C4-2B (cell line): Measurements from ENCODE around the gene COL4A5.

Source experiments
- H3K27ac ChIP-seq: fragments of 450-650 bp; 2 replicates; pipeline ENCODE4 v1.5.1; 2017
- ZFX ChIP-seq: fragments of 450-650 bp; IDR thresholded peaks from 2 replicates; pipeline ENCODE4 v1.6.1; 2017
- TF ChIP-seq, protein P1 (sequence below): fragments of 450-650 bp; conservative IDR thresholded peaks from 2 replicates; pipeline ENCODE4 v1.5.1; 2017; ENCODE audit warnings: mild to moderate bottlenecking

COL4A5 gene

DNA sequence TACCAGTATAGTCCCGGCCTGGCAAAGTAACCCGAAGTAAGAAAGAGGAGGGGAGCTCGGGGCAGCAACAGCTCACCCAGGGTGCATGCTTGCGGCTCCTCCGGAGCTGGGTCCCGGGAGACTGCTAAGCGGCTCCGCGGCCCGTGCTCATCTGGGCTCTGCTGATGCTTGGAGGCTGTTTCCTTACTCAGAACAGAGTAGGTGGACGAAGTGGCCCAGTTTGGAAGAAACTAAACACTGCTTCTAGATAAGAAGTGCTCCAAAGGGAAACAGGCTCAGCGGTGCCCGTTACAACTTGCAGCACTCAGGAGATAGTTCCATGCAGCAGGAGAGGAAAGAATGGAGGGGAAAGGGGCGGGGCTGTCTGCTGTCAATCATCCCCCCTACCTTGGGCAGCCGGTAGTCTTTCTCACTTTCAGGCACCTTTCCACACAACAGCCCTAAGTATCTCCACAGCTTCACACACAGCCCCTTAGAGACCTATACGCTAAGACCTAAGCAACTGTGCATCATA lies 1.5 kb upstream of the COL4A5 start, which contains the start of gene COL4A6:
COL4A6 (minus strand) TSS at position 313 of the 514 bp plus-strand sequence; CDS start at position 87, 226 bp downstream.
- H3K27ac ChIP-seq, result no peak within 1 kb of the TSS
- TF ChIP-seq, protein P1, sequence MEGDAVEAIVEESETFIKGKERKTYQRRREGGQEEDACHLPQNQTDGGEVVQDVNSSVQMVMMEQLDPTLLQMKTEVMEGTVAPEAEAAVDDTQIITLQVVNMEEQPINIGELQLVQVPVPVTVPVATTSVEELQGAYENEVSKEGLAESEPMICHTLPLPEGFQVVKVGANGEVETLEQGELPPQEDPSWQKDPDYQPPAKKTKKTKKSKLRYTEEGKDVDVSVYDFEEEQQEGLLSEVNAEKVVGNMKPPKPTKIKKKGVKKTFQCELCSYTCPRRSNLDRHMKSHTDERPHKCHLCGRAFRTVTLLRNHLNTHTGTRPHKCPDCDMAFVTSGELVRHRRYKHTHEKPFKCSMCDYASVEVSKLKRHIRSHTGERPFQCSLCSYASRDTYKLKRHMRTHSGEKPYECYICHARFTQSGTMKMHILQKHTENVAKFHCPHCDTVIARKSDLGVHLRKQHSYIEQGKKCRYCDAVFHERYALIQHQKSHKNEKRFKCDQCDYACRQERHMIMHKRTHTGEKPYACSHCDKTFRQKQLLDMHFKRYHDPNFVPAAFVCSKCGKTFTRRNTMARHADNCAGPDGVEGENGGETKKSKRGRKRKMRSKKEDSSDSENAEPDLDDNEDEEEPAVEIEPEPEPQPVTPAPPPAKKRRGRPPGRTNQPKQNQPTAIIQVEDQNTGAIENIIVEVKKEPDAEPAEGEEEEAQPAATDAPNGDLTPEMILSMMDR, result no peak
- TF ChIP-seq ZFX, result no peak

DNA sequence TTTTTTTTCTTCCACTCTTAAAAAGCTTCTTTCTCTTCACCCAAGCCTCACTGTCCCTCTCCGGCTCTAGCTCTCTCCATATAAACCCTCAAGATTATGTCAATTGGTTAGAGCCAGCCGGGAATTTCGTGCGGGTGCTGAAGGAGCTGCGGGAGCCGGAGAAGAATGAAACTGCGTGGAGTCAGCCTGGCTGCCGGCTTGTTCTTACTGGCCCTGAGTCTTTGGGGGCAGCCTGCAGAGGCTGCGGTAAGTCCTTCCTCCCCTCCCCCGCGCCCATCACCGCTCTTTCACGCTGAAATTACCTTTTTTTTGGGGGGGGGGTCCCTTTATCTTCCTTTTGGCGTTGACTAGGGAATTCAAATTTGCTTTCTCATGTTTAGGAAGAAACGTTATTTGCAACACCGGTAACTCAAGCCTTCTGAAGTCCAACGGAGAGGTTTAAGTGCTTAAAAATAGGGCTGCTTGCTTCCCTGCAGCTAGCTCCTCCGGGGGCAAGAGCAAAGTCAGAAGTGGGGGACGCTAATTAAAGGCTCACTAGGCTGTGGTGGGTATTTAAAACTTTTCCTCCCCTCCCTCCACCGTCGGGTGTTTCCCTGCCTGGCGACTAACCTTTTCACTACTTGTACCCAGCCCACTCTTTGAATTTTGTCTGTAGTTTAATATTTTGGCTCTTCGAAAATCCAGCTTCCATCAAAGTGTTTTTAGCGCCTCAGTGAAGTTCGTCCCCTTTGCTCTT lies 491 bp downstream of the COL4A5 start:
- H3K27ac ChIP-seq, result peak overlapping the region; percentile 84
- no peak for TF ChIP-seq ZFX
- TF ChIP-seq, protein P1, result no peak

DNA sequence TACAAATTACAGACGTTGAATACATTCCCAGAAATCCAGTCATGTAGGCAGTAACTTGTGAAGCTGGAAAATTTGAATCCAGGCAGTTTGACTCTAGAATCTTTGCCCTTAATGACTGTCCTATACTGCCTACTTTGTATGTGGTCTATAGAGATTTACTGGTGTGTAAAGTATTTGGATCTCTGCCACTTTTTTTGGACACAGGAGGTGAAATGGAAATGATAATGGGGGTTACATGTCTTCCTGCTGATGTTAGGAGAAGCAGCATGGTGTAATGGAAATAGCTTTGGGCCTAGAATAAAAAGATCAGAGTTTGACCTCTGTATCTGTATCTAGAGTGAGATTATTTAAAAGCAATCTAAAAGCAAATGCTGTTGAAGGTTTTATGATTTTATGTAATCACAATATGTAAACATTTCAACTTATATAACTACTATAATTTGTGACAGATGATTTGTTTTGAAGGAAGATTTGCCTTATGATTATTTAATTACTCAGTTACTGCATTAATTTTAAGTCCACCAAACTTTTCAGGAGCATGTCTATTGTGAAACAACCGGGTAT lies 3.3 kb downstream of the COL4A5 start:
- no peak overlapping the region for H3K27ac ChIP-seq
- TF ChIP-seq, protein P1, result no peak
- TF ChIP-seq ZFX, result no peak

DNA sequence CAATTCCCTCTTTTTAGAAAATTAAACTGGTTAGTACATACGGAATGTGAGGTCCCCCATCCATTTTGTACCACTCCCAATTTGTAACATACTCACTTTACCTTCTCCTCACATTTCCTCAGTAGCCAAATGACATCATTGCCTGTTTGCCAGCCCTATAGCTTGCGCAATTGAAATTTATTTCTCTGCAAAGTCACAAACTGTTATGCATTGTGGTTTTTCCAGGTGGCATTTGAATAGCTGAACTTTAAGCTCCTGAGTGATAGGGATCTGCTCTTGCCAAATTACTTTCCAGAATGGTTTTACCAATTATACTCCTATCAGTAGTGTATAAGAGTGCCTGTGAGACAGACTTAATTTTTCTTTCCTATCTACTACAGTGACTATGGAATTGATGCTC lies 7.7 kb downstream of the COL4A5 start:
- H3K27ac ChIP-seq, result no peak overlapping the region
- TF ChIP-seq, protein P1, result no peak
- no peak for TF ChIP-seq ZFX

DNA sequence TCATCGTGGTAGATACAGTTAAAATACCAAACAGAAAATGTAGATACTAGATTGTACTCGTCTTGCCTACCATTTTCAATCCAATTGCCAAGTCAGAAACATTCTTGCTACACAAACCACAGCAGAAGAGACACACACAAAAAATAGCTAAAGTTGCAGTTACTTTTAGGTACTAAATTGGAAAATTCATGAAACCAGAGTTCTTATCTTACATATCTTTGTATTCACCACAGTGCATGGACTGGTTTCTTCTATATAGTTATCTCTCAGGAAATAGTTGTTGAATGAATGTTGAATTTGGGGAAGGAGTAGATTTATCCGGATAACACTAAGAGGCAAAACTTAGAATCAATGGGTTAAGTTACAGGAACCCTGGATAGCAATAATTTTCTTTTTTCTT lies 14.2 kb downstream of the COL4A5 start:
- no peak overlapping the region for H3K27ac ChIP-seq
- TF ChIP-seq, protein P1, result no peak

DNA sequence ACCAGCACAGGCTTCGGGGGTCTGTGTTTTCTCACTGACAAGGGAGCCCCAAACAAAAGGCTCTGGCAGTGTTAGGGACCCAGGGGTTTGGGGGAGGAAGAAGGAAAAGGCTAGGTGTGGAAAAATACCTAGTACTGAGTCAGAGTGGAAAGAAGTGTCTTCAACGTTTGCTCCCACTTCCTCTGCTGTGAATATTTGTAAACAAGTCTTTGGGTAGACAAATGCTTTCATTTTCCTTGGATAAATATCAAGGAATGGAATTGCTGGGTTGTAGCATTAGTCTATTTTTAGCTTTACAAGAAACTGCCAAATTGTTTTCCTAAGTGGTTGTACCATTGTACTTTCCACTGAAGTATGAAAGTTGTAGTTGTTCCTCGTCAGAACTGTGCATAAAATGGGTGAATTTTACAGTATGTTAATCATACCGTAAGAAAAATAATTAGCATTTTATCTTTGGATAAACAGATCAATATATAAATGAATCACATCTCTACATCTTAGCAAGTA lies 17.4 kb downstream of the COL4A5 start:
- TF ChIP-seq ZFX, result no peak
- TF ChIP-seq, protein P1, result no peak

DNA sequence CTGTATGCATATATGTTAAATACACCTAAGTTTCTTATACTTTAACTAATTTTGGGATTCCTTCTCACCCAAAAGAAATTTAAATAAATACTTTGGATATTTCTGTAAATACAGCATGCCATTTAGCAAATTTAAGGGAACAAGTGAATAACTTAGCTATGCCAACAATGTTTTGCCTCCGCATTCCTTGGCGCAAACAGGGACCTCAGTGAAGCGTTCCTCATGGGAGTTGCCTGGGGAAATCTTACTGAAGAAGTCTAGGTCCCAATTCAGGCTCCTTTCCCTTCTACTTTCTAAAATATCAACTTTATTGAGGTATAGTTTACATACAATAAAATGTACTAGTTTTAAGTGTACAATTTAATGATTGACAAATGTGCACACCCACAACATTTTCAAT lies 25.0 kb downstream of the COL4A5 start:
- H3K27ac ChIP-seq, result no peak overlapping the region
- TF ChIP-seq, protein P1, result no peak
- no peak for TF ChIP-seq ZFX

More for the DNA sequence above, 17.4 kb downstream of the COL4A5 start:
- no peak overlapping the region for H3K27ac ChIP-seq
